Measurements from ENCODE around the gene DTNBP1. TPM values are rescaled to one million over a fixed set of nuclear protein-coding genes. Genes with fewer than 3 reads are reported as not detected.

DTNBP1 gene
- total and polyA plus RNA-seq, 2 donors (not counting 3 experiments of a cell fraction or from before 2014, with no cell fraction given): 24.3 to 28.9 TPM

- dilution Hi-C loops (cut with MboI; ENCODE audit: extremely low pct_ligation_motif_present, low sequenced_read_pairs): no loop called here
- Histone ChIP-seq H3K9me3 (replicated peaks; ENCODE audit: control insufficient read depth, insufficient read depth, low read length) (no peaks in the 10 kb centered on the region), H3K27me3 (ENCODE audit: control insufficient read depth in 2 of 2, insufficient read depth in 2 of 2, low read length in 2 of 2) (no peaks in the 10 kb centered on the region), H3K27ac (ENCODE audit: insufficient read depth, low read depth, low read length) (no peak overlapping the region), H3K4me1 (ENCODE audit: control insufficient read depth, extremely low read depth, insufficient read depth, low read length) (no peaks in the 10 kb centered on the region), H3K79me2 (ENCODE audit: control insufficient read depth, insufficient read depth, low read length) (no peaks in the 10 kb centered on the region), H2AFZ (ENCODE audit: low read depth, low read length) (no peak overlapping the region), H3K36me3 (ENCODE audit: control insufficient read depth in 2 of 2, extremely low read depth in 1 of 2, insufficient read depth in 2 of 2, low read length in 2 of 2) (no peaks in the 10 kb centered on the region), H3K9ac (replicated peaks; ENCODE audit: extremely low read depth, insufficient read depth, low read length) (no peak overlapping the region), H4K20me1 (replicated peaks; ENCODE audit: control insufficient read depth, extremely low read depth, insufficient read depth, low read length) (no peaks in the 10 kb centered on the region), H3K4me2 (ENCODE audit: insufficient read depth, low read length) (no peak overlapping the region), H3K9me1 (replicated peaks; ENCODE audit: control insufficient read depth, extremely low read depth, insufficient read depth, low read length) (no peaks in the 10 kb centered on the region), H3K4me3 (replicated peaks in 1 of 3; ENCODE audit: insufficient read depth in 1 of 3, low read depth in 1 of 3, low read length in 3 of 3) (no peak overlapping the region)
- FAIRE-seq (no peak), DNase-seq (ENCODE audit: low read depth, low spot score) (no peak)
- ChIA-PET POLR2A (no interaction called here), CTCF (interaction anchor here (0.9 kb wide), 2 partner anchors 11 to 21 kb away, joined by 3 read pairs; no protein-coding TSS in a partner anchor)
- intact Hi-C loops (cut with micrococcal nuclease): no loop called here
- no peak for TF ChIP-seq MYC (IDR thresholded peaks at IDR 0.05; ENCODE audit: low read depth, low read length)
- TF ChIP-seq GATA2 (IDR thresholded peaks at IDR 0.05; ENCODE audit: insufficient read depth, insufficient read length, low read depth, low read length): no peak
- no peak for TF ChIP-seq EZH2 (IDR thresholded peaks at IDR 0.05; ENCODE audit: borderline replicate concordance, low read depth, low read length, severe bottlenecking)
- TF ChIP-seq POLR2AphosphoS5 (IDR thresholded peaks at IDR 0.05; ENCODE audit: insufficient read depth, low read depth, low read length): no peak
- no peak for TF ChIP-seq FOS (IDR thresholded peaks at IDR 0.05; ENCODE audit: borderline replicate concordance, insufficient read depth, low read length)
- TF ChIP-seq CTCF (IDR thresholded peaks at IDR 0.05; ENCODE audit: extremely low read depth in 1 of 2, insufficient read depth in 1 of 2, low read depth in 1 of 2, low read length in 2 of 2): no peak
- no peak for TF ChIP-seq MAX (IDR thresholded peaks at IDR 0.05; ENCODE audit: insufficient read depth, insufficient read length)
- no peak for TF ChIP-seq POLR2A (IDR thresholded peaks at IDR 0.05; ENCODE audit: low read depth, low read length)
- TF ChIP-seq JUN (IDR thresholded peaks at IDR 0.05; ENCODE audit: borderline replicate concordance, insufficient read depth, insufficient read length, low read depth): no peak
- no TSS peak for BruUV-seq (replicated peaks)
Observed at GRCh38 chr6:15602154-15602553, 60.7 kb downstream of the DTNBP1 start.
